Nephron progenitor cell (in vitro differentiated cells): ENCODE measurements around the gene POLR1A.

Experiments
- DNase-seq: peaks from one replicate; pipeline ENCODE4 v3.0.0; 2021
- H3K27ac Mint-ChIP-seq: 2 replicates; pipeline ENCODE4 v1.8.0; 2021; ENCODE audit warnings: mild to moderate bottlenecking, moderate library complexity, mixed read lengths
- H3K27me3 Mint-ChIP-seq: 2 replicates; pipeline ENCODE4 v1.8.0; 2021; ENCODE audit warnings: mild to moderate bottlenecking, low read depth, mixed read lengths; ENCODE audit not compliant: poor library complexity
- H3K36me3 Mint-ChIP-seq: 2 replicates; pipeline ENCODE4 v1.8.0; 2021; ENCODE audit warnings: low read depth, mixed read lengths
- H3K4me1 Mint-ChIP-seq: 2 replicates; pipeline ENCODE4 v1.8.0; 2021; ENCODE audit warnings: mixed read lengths
- H3K4me3 Mint-ChIP-seq: 2 replicates; pipeline ENCODE4 v1.8.0; 2021; ENCODE audit warnings: mild to moderate bottlenecking, moderate library complexity, mixed read lengths
- H3K9me3 Mint-ChIP-seq: 2 replicates; pipeline ENCODE4 v1.8.0; 2021; ENCODE audit warnings: mild to moderate bottlenecking, moderate library complexity, mixed read lengths
- CTCF ChIP-seq: fragments of 200-600 bp; sonication (generic); IDR thresholded peaks from 2 replicates; pipeline ENCODE4 v1.5.0; 2021; ENCODE audit warnings: antibody characterized with exemption

Gene POLR1A

GRCh38 chr2:85972355-85972754, 133.3 kb downstream of the POLR1A start:
- Mint-ChIP-seq H3K9me3 (peaks cover 28% of the 10 kb centered on the region), H3K27ac (no peak overlapping the region), H3K4me3 (no peak overlapping the region), H3K27me3 (peaks cover 32% of the 10 kb centered on the region), H3K36me3 (no peaks in the 10 kb centered on the region), H3K4me1 (no peaks in the 10 kb centered on the region)
- no peak for TF ChIP-seq CTCF
- DNase-seq: no peak

GRCh38 chr2:85971366-85971765, 134.3 kb downstream of the POLR1A start:
- Mint-ChIP-seq H3K27me3 (peaks cover 28% of the 10 kb centered on the region), H3K9me3 (peaks cover 33% of the 10 kb centered on the region), H3K4me1 (no peaks in the 10 kb centered on the region), H3K4me3 (no peak overlapping the region), H3K27ac (no peak overlapping the region), H3K36me3 (no peaks in the 10 kb centered on the region)
- no peak for DNase-seq
- no peak for TF ChIP-seq CTCF
